Measurements from ENCODE around the gene MLPH.

- no peak for TF ChIP-seq EZH2 (IDR thresholded peaks at IDR 0.05; ENCODE audit: borderline replicate concordance, low read length)
- TF ChIP-seq, protein P1, sequence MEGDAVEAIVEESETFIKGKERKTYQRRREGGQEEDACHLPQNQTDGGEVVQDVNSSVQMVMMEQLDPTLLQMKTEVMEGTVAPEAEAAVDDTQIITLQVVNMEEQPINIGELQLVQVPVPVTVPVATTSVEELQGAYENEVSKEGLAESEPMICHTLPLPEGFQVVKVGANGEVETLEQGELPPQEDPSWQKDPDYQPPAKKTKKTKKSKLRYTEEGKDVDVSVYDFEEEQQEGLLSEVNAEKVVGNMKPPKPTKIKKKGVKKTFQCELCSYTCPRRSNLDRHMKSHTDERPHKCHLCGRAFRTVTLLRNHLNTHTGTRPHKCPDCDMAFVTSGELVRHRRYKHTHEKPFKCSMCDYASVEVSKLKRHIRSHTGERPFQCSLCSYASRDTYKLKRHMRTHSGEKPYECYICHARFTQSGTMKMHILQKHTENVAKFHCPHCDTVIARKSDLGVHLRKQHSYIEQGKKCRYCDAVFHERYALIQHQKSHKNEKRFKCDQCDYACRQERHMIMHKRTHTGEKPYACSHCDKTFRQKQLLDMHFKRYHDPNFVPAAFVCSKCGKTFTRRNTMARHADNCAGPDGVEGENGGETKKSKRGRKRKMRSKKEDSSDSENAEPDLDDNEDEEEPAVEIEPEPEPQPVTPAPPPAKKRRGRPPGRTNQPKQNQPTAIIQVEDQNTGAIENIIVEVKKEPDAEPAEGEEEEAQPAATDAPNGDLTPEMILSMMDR (conservative IDR thresholded peaks at IDR 0.05 in 1 of 2, IDR thresholded peaks at IDR 0.05 in 1 of 2; ENCODE audit: extremely low read depth in 1 of 2, insufficient read depth in 1 of 2, low read depth in 1 of 2, low read length in 2 of 2): no peak
Observed at GRCh38 chr2:237602409-237602808, 115.4 kb downstream of the MLPH start.

All from mammary epithelial cell (primary cell).